Stimulated activated CD4-positive, alpha-beta T cell treated with anti-CD3 and anti-CD28 coated beads, Interleukin-1b, Interleukin-23, amount 100 ng/mL, for 4 hours (primary cell): Measurements from ENCODE around the gene ACAT2.
A peak's percentile ranks its signal among the peaks of the same experiment; 100 is the strongest.
"Not testable (repeated sequence)": the region's sequence is repeated elsewhere in the genome, so short reads cannot be mapped to it uniquely, and the experiment has no call there.

ENCODE experiments used
- DNase-seq, 2 donors: peaks; one replicate each; pipeline ENCODE4 v3.0.0-alpha.2; 2020; ENCODE audit warnings: low read depth in 2 of 2

ACAT2 gene

DNA sequence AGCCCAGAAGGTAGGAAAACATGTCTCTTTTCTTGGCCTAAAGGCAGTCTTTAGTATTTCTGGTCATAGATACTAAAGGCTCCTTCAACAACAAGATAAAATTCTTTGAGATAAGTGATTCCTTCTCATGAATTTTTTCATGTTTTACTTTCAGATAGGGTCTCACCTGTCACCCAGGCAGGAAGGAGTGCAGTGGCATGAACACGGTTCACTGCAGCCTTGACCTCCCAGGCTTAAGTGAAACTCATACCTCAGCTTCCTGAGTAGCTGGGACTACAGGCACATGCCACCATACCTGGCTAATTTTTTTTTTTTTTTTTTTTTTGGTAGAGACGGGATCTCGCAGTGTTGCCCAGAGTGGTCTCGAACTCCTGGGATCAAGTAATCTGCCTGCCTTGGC, 47.3 kb downstream of the ACAT2 start:
- no peak for DNase-seq

DNA sequence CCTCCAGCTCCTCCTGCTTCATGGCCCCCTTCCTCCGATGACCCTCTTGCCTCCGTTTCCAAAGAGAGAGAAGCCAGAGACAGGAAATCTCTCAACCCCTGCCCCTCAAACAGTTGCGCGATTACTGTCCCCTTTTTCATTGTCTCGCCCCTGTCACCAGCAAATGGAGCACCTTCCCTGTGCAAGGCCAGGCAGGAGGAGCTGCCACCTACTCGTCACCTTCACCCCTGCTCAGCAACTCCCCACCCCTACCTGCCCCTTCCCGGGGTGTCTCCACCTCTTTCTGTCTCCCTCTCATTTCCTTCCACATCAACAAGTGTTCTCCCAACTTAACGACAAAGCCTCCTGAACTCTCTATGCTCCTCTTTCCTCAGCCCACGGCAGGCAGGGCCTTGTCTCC, 51.9 kb downstream of the ACAT2 start:
- DNase-seq = no peak

DNA sequence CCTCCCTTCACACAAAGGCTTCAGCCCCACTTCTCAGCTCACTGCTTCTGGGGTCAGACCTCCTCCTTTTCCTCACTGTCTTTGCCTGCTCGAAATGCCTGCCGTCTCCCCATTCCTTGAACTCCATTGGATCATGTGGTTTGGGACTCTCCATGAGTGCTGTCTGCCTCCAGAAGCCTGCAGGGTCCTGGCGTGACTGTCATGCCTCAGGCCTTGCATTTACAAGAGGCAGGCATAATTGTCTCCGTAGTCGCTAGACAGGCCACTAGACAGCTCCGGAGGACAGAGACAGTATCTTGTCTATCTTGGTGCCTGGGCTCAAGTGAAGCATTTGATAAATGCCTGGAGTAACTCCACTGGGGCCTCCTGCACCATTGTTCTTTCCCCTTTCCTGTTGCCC, 53.6 kb downstream of the ACAT2 start:
- no peak for DNase-seq

DNA sequence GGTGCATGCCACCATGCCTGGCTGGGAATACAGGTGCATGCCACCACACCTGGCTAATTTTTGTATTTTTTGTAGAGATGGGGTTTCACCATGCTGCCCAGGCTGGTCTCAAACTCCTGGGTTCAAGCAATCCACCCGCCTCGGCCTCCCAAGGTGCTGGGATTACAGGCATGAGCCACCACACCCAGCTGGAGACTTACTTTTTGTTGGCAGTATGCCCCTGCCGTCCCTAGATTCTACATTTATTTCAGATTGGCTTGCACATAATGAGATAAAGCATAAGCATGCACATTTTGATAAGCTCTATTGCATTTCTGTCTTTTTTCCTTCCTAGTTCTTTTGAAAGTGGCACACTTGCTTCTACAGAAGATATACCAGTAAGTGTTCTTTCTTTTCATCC, 54.9 kb downstream of the ACAT2 start:
- not testable (repeated sequence) for DNase-seq

DNA sequence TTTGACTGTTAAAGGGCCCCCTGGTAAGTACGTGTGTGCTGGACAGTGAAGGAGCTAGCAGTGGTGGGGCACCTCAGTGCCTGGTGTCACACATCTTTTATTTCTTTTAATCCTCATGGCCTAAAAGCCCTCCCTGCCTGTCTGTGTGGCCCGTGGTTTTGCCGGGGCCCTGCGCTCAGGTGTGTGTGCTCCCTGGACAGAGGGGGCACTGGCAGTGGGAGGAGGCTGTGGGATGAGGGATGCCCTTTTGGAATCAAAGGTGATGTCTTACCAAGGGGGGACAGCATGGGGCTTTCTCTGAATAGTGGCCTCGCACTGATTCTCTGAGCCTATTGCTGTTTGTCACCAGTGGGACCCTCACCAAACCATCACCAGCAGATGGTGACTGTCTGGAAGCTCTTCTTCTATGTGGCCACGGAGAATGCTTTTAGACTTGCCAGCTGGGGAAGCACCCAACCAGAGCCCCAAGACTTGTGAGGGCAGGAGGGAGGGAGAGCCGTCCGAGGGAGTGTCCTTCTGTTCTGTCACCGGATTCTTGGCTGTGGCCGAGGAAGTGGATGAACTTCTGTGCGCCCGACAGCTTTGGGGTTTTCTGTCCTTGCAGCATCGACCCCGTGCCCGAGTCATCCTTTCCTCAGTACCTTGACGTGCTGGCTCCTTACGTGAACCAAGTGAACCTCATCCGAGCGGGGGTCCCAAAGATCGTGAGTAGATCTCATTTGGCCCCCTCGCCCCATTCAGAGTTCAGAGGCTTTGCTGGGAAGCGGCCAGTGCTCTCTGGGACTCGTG, 56.3 kb downstream of the ACAT2 start:
- DNase-seq = no peak

DNA sequence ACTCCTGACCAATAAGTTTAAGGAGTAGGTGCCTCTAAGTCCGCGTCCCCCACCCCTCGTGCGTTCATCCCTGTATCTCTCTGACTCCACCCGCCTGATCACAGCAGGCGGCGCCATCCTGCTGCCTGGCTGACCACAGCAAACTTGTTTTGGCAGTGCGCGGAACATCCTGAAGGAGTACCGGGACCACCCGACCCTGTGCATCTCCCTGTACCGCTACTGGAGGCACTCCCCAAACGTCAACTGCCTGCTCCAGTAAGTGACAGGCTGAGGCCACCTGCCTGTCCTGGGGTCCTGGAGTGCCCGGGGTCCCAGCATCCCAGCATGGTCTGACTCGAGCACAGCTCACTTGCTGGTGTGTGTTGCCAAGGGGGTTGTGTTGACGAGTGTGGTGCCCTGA, 57.3 kb downstream of the ACAT2 start:
- no peak for DNase-seq

DNA sequence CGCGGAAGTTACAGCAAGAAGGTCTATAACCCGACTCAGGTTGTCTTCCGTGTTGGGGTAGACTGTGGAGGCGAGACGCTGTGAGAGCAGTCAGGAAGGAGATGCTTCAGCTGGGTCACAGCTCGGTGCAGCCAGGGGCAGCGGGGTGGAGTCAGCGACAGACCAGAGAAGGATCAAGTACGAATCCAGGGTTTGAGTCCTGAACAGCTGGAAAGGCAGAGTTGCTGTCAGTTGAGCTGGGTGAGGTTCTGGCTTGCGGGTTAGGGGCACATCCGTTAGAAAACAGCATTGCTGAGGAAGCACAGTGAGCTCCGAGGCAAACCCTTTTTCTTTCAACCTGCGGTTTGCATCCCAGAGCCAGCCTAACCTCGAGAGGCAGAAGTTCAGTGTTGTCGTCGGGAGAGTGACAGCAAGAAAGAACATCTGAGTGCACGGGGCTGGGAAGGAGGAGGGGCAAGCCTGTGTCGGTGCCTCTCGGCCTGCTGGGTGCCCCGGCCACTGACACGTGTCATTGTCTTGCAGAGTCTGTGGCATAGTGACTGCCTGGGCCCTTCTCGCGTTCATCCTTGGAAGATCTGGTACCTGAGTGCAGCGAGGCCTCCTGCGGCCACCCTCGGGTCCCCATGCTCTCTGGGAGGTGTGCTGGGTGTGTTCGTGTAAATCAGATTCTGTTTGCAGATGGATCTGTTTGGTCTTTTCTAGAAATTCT, 58.2 kb downstream of the ACAT2 start:
- peak in 1 of 2 donors; percentile 19 for DNase-seq

DNA sequence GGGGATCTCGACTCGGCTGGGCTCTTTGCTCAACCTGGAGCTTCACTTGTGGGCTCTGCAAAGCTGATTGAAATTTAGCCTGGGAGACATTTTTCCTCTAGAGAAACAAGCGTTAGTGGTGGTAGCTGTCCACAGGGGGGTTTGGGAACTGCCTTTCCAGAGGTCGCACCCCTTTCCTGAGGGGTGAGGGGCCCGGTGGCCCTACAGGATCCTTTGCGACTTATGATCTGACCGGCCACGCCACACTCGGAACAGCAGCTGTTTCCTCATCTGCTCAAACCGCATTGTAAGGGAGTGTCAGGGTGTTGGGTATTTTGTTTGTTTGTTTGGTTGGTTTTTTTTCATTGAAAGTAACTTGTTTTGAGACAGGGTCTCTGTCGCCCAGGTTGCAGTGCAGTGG, 59.3 kb downstream of the ACAT2 start:
- no peak for DNase-seq

DNA sequence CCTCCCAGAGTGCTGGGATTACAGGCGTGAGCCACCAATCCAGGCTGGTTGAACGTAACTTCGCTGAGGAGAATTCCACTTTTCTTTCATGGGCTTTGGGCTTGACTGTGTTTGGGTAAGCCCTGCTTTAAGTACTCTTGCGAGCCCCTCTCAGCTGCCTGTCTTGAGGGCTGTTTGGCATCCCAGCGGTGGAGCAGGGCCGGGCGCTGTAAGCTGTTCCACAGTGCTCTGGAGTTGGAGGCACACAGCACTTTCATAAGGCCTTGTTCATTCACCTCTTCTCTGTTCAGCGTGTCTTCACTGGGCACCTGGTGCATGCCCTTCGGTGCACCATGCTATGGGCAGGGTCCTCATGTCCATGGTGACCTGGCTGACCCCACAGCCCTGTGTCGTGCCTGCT, 59.9 kb downstream of the ACAT2 start:
- DNase-seq = no peak

DNA sequence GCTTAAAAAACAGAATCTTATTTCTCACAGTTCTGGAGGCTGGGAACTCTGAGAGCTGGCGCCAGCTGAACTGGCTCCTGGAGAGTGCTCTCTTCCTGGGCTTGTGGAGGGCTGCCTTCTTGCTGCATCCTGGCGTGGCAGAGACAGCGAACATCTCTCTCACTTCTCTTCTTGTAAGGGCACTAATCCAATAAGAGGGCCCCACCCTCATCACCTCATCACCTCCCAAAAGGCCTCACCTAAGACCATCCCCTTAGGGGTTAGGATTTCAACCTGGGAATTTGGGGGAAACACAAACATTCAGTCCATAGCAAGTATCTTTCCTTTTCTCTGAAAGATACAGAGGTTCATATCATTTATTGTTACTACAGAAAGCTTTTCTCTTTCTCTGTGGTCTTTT, 62.1 kb downstream of the ACAT2 start:
- DNase-seq = no peak

DNA sequence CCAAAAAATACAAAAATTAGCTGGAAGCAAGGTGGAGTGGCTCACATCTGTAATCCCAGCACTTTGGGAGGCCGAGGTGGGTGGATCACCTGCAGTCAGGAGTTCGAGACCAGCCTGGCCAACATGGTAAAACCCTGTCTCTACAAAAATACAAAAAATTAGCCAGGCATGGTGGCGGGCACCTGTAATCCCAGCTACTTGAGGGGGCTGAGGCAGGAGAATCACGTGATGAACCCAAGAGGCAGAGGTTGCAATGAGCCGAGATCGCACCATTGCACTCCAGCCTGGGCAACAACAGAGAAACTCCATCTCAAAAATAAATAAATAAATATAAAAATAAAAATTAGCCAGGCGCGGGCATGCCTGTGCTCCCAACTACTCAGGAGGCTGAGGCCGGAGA, 62.8 kb downstream of the ACAT2 start:
- DNase-seq = not testable (repeated sequence)

DNA sequence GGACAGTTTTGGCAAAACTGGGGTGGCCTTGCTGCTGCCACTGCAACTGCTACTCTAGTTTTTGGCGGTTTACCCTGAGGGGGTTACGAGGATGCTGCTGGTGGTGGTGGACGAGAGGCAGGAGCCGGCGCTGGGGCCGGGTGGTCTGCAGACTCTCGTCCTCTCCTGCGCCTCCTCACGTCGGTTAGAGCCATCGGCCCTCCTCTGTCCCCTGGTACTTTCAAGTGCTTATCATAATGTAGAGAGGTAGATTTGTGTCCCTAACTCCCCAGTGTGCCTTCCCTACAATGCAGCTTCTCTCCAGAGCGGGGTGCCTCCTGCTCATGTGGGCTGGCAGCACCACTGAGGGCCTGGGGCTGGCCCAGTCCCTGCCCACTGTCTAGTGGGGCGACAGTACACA, 64.2 kb downstream of the ACAT2 start:
- DNase-seq = no peak

DNA sequence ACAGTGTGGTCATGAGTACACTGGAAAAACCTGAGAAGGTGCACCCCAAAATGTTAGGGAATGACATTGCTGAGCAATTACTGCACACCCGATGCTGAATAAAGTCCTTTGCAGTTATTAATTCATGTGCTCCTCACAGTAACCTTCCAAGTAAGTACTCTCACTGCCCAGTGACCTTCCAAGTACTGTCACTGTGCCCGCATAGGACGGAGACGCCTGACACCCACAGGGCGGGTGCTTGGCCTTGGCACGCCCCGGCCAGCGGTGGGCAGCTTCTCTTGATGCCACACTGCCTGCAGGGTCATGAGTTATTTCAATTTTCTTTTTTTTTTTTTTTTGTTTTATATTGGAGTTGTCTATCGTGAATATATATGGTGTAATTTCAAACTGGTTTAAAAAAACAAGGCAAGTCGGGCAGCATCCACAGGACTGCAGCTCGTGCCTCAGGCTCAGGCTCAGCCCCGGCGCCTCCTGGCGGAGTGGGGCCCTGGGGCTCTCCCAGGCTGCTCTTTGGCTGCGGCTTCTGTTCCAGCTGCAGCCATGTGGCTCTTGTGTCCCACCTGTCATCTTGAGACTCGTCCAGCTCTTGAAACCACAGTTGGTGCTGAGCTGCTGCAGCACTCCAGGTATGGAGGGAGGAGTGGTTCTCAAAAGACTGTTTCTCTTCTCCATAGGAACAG, 65.3 kb downstream of the ACAT2 start:
- no peak for DNase-seq

DNA sequence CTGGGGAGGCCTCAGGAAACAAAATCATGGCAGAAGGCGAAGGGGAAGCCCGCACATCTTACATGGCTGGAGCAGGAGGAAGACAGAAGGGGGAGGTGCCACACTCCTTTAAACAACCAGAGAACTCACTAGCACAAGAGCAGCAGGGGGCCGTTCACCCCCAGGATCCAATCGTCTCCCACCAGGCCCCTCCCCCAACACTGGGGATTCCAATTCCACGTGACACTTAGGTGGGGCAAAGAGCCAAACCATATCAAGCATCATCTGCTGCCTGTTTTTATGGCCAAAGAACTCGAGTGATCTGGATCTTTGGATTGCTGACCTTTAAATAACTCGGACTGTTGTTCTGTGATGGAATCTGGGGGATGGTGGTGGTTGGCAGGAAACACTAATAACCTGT, 66.2 kb downstream of the ACAT2 start:
- DNase-seq = no peak
